SK-N-SH (cell line): ENCODE measurements around the gene WIZ. TPM values are rescaled to one million over a fixed set of nuclear protein-coding genes. Genes with fewer than 3 reads are reported as not detected.
A peak's percentile ranks its signal among the peaks of the same experiment; 100 is the strongest.

Source experiments
- CTCF ChIA-PET: fragments of 300-600, 350-600 bp; formaldehyde crosslinking; extraction: SDS; loops from one replicate; lab custom pipeline; 2021; lab: Yijun Ruan, JAX
- POLR2A ChIA-PET: fragments of 350-600 bp; sonication (Branson Sonifier 250); formaldehyde crosslinking; extraction: SDS; loops from one replicate; lab custom pipeline; 2020; ENCODE audit warnings: antibody characterized with exemption, inconsistent platforms; lab: Yijun Ruan, JAX
- DNase-seq: peaks from one replicate; pipeline ENCODE4 v3.0.0; 2012
- H2AFZ ChIP-seq: fragments of 200-600 bp; sonication (generic); 2 replicates; pipeline ENCODE4 v1.8.1; 2016; ENCODE audit warnings: antibody characterized with exemption, mild to moderate bottlenecking, low read depth
- H3F3A ChIP-seq: fragments of 200-600 bp; sonication (generic); replicated peaks from 2 replicates; pipeline ENCODE3; 2016; ENCODE audit warnings: antibody characterized with exemption, mild to moderate bottlenecking; ENCODE audit not compliant: insufficient read depth
- H3K27ac ChIP-seq, 2 experiments: fragments of 200-500 bp in 1 of 2; fragments of 200-600 bp in 1 of 2; sonication (Bioruptor generic) in 1 of 2; sonication (generic), shearing (Covaris generic) in 1 of 2; 2 replicates each; pipeline versions ENCODE4 v1.5.1 to v1.6.1; 2014 to 2016; ENCODE audit warnings: low read depth in 2 of 2, inconsistent platforms in 1 of 2, low read length in 1 of 2, mild to moderate bottlenecking in 1 of 2, mixed read lengths in 1 of 2
- H3K27me3 ChIP-seq: fragments of 200-600 bp; sonication (generic), shearing (Covaris generic); 2 replicates; pipeline ENCODE4 v1.6.1; 2016; ENCODE audit warnings: mixed run types; ENCODE audit not compliant: insufficient read depth
- H3K36me3 ChIP-seq, 2 experiments: fragments of 200-500 bp in 1 of 2; fragments of 200-600 bp in 1 of 2; sonication (Bioruptor generic) in 1 of 2; sonication (generic) in 1 of 2; replicated peaks in 1 of 2; 2 replicates each; pipeline versions ENCODE3 to v1.5.1; 2014 to 2016; ENCODE audit warnings: low read length in 1 of 2, mild to moderate bottlenecking in 1 of 2; ENCODE audit not compliant: insufficient read depth in 2 of 2, control insufficient read depth in 1 of 2
- H3K4me1 ChIP-seq, 2 experiments: fragments of 200-500 bp in 1 of 2; fragments of 200-600 bp in 1 of 2; sonication (Bioruptor generic) in 1 of 2; sonication (generic), shearing (Covaris generic) in 1 of 2; 2 replicates each; pipeline versions ENCODE4 v1.5.1 to v1.6.1; 2014 to 2016; ENCODE audit warnings: low read depth in 1 of 2, low read length in 1 of 2, mixed run types in 1 of 2; ENCODE audit not compliant: insufficient read depth in 2 of 2, control insufficient read depth in 1 of 2
- H3K4me2 ChIP-seq: fragments of 200-600 bp; sonication (generic), shearing (Covaris generic); 2 replicates; pipeline ENCODE4 v1.6.1; 2017; ENCODE audit warnings: mixed run types
- H3K4me3 ChIP-seq, 2 experiments: fragments of 200-500 bp in 1 of 2; fragments of 200-600 bp in 1 of 2; sonication (Bioruptor generic) in 1 of 2; sonication (generic), shearing (Covaris generic) in 1 of 2; 2 replicates each; pipeline versions ENCODE4 v1.5.1 to v1.8.1; 2014 to 2016; ENCODE audit warnings: low read depth in 2 of 2, inconsistent platforms in 1 of 2, low read length in 1 of 2, mild to moderate bottlenecking in 1 of 2, mixed read lengths in 1 of 2, moderate library complexity in 1 of 2
- H3K79me2 ChIP-seq: fragments of 200-600 bp; sonication (generic); 2 replicates; pipeline ENCODE4 v1.8.1; 2017; ENCODE audit warnings: mild to moderate bottlenecking; ENCODE audit not compliant: insufficient read depth
- H3K9ac ChIP-seq: fragments of 200-600 bp; sonication (generic); 2 replicates; pipeline ENCODE4 v1.6.1; 2017; ENCODE audit warnings: mixed run types
- H3K9me2 ChIP-seq: fragments of 200-600 bp; sonication (generic); 2 replicates; pipeline ENCODE4 v1.6.1; 2017; ENCODE audit warnings: mixed run types
- H3K9me3 ChIP-seq: fragments of 200-600 bp; sonication (generic); 2 replicates; pipeline ENCODE4 v1.6.1; 2017; ENCODE audit warnings: mixed run types, mild to moderate bottlenecking, moderate library complexity
- H4K20me1 ChIP-seq: fragments of 200-600 bp; sonication (generic); 2 replicates; pipeline ENCODE4 v1.6.1; 2017; ENCODE audit warnings: mild to moderate bottlenecking, mixed run types; ENCODE audit not compliant: insufficient read depth
- EP300 ChIP-seq, 2 experiments: IDR thresholded peaks; 2 replicates each; pipeline versions ENCODE4 v1.4.0 to v1.6.1; 2012; ENCODE audit warnings: borderline replicate concordance in 1 of 2, low read depth in 1 of 2, low read length in 1 of 2
- FOSL2 ChIP-seq: IDR thresholded peaks from 2 replicates; pipeline ENCODE4 v1.4.0; 2012; ENCODE audit warnings: low read depth, mild to moderate bottlenecking, moderate library complexity, borderline replicate concordance
- IRF3 ChIP-seq: fragments of 150-350 bp; IDR thresholded peaks from 2 replicates; pipeline ENCODE4 v1.6.1; 2016; ENCODE audit warnings: mild to moderate bottlenecking, low read depth, low read length
- NRF1 ChIP-seq: IDR thresholded peaks from 2 replicates; pipeline ENCODE4 v1.6.1; 2012; ENCODE audit warnings: low read depth, mild to moderate bottlenecking, low read length
- PBX3 ChIP-seq: IDR thresholded peaks from 2 replicates; pipeline ENCODE4; 2012
- REST ChIP-seq: IDR thresholded peaks from 2 replicates; pipeline ENCODE4 v1.6.1; 2012; ENCODE audit warnings: mild to moderate bottlenecking, low read depth, low read length, moderate library complexity
- SMC3 ChIP-seq: IDR thresholded peaks from 2 replicates; pipeline ENCODE4 v1.6.1; 2012; ENCODE audit warnings: low read depth, low read length, improper control_type of control experiment
- TAF1 ChIP-seq: IDR thresholded peaks from 2 replicates; pipeline ENCODE4 v1.6.1; 2012; ENCODE audit warnings: low read depth, mild to moderate bottlenecking, low read length, moderate library complexity, borderline replicate concordance
- TCF12 ChIP-seq: IDR thresholded peaks from 2 replicates; pipeline ENCODE4 v1.4.0; 2012
- USF1 ChIP-seq: IDR thresholded peaks from 2 replicates; pipeline ENCODE4 v1.4.0; 2012; ENCODE audit warnings: low read depth, borderline replicate concordance
- USF2 ChIP-seq: fragments of 150-350 bp; IDR thresholded peaks from 2 replicates; pipeline ENCODE4 v1.6.1; 2017; ENCODE audit warnings: antibody characterized with exemption, low read length, low read depth, borderline replicate concordance
- YY1 ChIP-seq: IDR thresholded peaks from 2 replicates; pipeline ENCODE4 v1.4.0; 2012; ENCODE audit warnings: low read depth, mild to moderate bottlenecking
- WGBS: methylation state at CpG from one replicate; pipeline ENCODE4 v1.1.6; 2017; ENCODE audit warnings: low lambda C conversion rate; 5-methylcytosine and 5-hydroxymethylcytosine counted together
- polyA plus RNA-seq, 3 experiments: library from polyadenylated mRNA; depleted of rRNA; stranded (reverse); fragments of >200 nt; gene quantifications; 2 replicates each; pipeline ENCODE4 v1.2.3, GENCODE V29; 2012

The WIZ gene
- polyA plus RNA-seq, 1 of the 3 experiments (the other 2 are of a cell fraction) = 15.5 TPM

GRCh38 chr19:15430526-15431120 is 19.1 kb downstream of the WIZ start:
- Histone ChIP-seq H3K27ac (no peak overlapping the region), H3K79me2 (peaks cover 42% of the 10 kb centered on the region), H3K9ac (no peak overlapping the region; the same call in 1 of the 2 replicates), H3K36me3 (peaks cover 12 to 42% of the 10 kb centered on the region in 2 experiments), H3K9me3 (no peaks in the 10 kb centered on the region), H3F3A (no peaks in the 10 kb centered on the region), H3K4me1 (peaks cover 5 to 28% of the 10 kb centered on the region in 2 experiments; a peak in 2 of 4 replicates), H3K4me3 (no peak overlapping the region; a peak in 1 of 4 replicates)
- ChIA-PET CTCF (interaction anchor here (3.9 kb wide), 1 partner anchor 11 kb away, joined by 12 read pairs; the partner anchor contains the start of gene AKAP8L), POLR2A (no interaction called here)
- 88% methylated on average over 6 of the region's 10 CpGs for WGBS
- DNase-seq = no peak
- TF ChIP-seq TAF1 (no peak), USF1 (no peak), YY1 (no peak), USF2 (no peak), IRF3 (no peak), PBX3 (no peak), TCF12 (no peak), EP300 (IDR thresholded peaks at IDR 0.05; ENCODE audit: borderline replicate concordance in 1 of 2, low read depth in 1 of 2, low read length in 1 of 2) (no peak)
- TF ChIP-seq, all 33 proteins: peak for 0
- no peaks in the 10 kb centered on the region for H3K27me3 ChIP-seq
- peaks cover 17% of the 10 kb centered on the region; the same call in 1 of the 2 replicates for H4K20me1 ChIP-seq
- no peak overlapping the region for H2AFZ ChIP-seq
- H3K9me2 ChIP-seq = no peaks in the 10 kb centered on the region
- peak overlapping the region; percentile 94 for H3K4me2 ChIP-seq

- H3K79me2 ChIP-seq = peaks cover 42% of the 10 kb centered on the region
- H2AFZ ChIP-seq = no peak overlapping the region
- CTCF ChIA-PET = interaction anchor here (3.9 kb wide), 1 partner anchor 10 kb away, joined by 12 read pairs; the partner anchor contains the start of gene AKAP8L
- H3K9ac ChIP-seq = no peak overlapping the region
- peaks cover 12 to 48% of the 10 kb centered on the region in 2 experiments for H3K36me3 ChIP-seq
- no peaks in the 10 kb centered on the region for H3F3A ChIP-seq
- peaks cover 17% of the 10 kb centered on the region; the same call in 1 of the 2 replicates for H4K20me1 ChIP-seq
- no peaks in the 10 kb centered on the region for H3K27me3 ChIP-seq
- H3K4me3 ChIP-seq = no peak overlapping the region
- POLR2A ChIA-PET = interaction anchor here (1.7 kb wide), 1 partner anchor 11 kb away, joined by 6 read pairs; the partner anchor contains the start of gene AKAP8L
- no peak overlapping the region for H3K27ac ChIP-seq
- no peak for DNase-seq
- H3K9me3 ChIP-seq = no peaks in the 10 kb centered on the region
- WGBS = 91% methylated on average over 9 of the region's 24 CpGs
- H3K4me2 ChIP-seq = peak overlapping the region; percentile 94; the same call in 1 of the 2 replicates
- H3K9me2 ChIP-seq = no peaks in the 10 kb centered on the region
- peaks cover 5 to 28% of the 10 kb centered on the region in 2 experiments; a peak in 2 of 4 replicates for H3K4me1 ChIP-seq
- no peak for TF ChIP-seq SMC3
- TF ChIP-seq REST = no peak
- TF ChIP-seq NRF1 = no peak
- TF ChIP-seq FOSL2 = no peak
- no peak for TF ChIP-seq IRF3
Observed at GRCh38 chr19:15429825-15430467, 19.8 kb downstream of the WIZ start.
